Measurements from ENCODE around the gene GNG13. TPM values are rescaled to one million over a fixed set of nuclear protein-coding genes. Genes with fewer than 3 reads are reported as not detected.
A peak's percentile ranks its signal among the peaks of the same experiment; 100 is the strongest.

The GNG13 gene
- total RNA-seq, 2 donors from 2014 or later: not detected

DNA sequence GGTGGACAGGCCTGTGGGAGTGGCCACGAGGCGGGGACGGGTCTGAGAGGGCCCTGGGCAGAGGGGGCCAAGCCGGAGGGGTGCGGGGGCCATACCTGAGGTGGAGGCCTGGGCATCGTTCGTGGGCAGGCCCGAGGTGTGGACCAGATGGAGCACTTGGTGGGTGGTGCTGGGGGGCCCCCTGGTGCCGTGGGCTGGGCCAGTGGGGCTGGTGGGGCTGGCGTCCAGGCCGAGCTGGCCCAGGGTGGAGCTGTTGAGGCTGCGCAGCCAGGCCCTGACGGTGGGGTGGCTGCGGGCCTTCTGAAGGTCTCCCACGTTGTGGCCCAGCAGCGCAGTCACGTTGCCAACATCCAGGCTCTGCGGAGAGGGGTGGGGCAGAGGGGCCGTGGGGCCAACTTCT, 30.6 kb downstream of the GNG13 start:
- DNase-seq: no peak
- ATAC-seq: peak in 1 of 2 donors; percentile 6
- intact Hi-C loops (cut with DNase I): no loop called here

DNA sequence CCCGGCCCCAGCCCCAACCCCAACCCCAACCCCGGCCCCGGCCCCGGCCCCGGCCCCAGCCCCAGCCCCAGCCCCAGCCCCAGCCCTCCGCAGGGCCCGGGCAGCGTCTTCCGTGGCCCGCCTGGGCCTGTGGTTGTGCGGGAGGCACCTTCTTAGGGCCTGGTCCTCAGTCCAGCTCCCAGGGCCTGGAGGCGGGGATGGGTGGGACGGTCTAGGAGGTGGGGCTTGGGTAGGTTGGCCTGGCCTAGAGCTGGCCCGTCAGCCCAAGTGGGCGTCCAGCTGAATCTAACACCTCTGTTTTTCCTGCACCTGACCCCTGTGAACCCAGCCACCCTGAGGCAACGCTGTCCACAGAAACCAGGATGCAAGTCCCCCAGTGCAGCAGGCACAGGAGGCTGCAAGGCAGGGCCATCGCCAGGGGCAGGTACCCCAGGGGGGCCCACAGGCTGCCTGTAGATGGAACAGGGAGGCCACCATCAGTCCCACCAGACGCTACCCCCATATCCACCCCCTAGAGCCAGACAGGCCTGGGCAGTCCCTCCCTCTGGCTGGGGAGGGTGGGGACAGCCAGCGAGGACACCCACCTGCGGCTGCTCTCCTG, 31.2 kb downstream of the GNG13 start:
- ATAC-seq (peak in 1 of 2 donors; percentile 15), DNase-seq (no peak)
- intact Hi-C loops (cut with DNase I): no loop called here

GRCh38 chr16:768428-768827, 32.1 kb downstream of the GNG13 start:
- no peak for DNase-seq
- no peak for ATAC-seq
- intact Hi-C loops (cut with DNase I): no loop called here

GRCh38 chr16:767743-768235, 32.7 kb downstream of the GNG13 start:
- intact Hi-C loops (cut with DNase I): no loop called here
- ATAC-seq (no peak), DNase-seq (no peak)

GRCh38 chr16:766820-767640, 33.5 kb downstream of the GNG13 start:
- DNase-seq (no peak), ATAC-seq (no peak)
- intact Hi-C loops (cut with DNase I): no loop called here

DNA sequence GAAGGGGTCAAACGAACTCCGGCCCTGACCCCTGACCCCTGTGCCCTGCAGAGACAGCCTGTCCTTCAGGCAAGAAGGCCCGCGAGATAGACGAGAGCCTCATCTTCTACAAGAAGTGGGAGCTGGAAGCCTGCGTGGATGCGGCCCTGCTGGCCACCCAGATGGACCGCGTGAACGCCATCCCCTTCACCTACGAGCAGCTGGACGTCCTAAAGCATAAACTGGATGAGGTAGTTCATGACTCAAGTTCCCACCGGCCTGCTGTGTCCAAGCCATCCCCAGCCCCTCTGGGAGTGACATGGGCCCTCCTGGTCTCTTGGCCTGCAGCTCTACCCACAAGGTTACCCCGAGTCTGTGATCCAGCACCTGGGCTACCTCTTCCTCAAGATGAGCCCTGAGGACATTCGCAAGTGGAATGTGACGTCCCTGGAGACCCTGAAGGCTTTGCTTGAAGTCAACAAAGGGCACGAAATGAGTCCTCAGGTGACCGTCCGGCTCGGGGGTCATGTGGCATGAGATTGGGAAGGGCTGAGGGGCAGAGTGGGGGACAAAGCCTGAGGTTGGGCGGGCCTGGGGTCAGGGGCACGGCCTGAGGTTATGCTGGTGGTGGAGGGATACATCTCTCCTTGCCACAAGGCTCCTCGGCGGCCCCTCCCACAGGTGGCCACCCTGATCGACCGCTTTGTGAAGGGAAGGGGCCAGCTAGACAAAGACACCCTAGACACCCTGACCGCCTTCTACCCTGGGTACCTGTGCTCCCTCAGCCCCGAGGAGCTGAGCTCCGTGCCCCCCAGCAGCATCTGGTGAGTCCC, 34.3 kb downstream of the GNG13 start:
- no peak for ATAC-seq
- intact Hi-C loops (cut with DNase I): no loop called here
- DNase-seq: no peak

DNA sequence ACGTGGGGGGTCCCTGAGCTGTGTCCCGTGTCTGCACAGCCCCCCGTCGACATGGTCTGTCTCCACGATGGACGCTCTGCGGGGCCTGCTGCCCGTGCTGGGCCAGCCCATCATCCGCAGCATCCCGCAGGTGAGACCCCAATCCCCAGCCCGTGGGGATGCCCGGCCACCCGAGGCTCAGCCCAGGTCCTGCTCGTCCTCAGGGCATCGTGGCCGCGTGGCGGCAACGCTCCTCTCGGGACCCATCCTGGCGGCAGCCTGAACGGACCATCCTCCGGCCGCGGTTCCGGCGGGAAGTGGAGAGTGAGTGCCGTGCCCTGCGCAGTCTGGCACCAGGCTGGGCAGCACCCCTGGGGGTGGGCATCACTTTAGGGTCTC, 35.1 kb downstream of the GNG13 start:
- intact Hi-C loops (cut with DNase I): no loop called here
- DNase-seq: no peak
- no peak for ATAC-seq

- DNase-seq (no peak), ATAC-seq (no peak)
- intact Hi-C loops (cut with DNase I): no loop called here
Observed at GRCh38 chr16:764848-765487, 35.6 kb downstream of the GNG13 start.

- no peak for DNase-seq
- ATAC-seq: no peak
- intact Hi-C loops (cut with DNase I): no loop called here
Observed at GRCh38 chr16:764184-764750, 36.3 kb downstream of the GNG13 start.

DNA sequence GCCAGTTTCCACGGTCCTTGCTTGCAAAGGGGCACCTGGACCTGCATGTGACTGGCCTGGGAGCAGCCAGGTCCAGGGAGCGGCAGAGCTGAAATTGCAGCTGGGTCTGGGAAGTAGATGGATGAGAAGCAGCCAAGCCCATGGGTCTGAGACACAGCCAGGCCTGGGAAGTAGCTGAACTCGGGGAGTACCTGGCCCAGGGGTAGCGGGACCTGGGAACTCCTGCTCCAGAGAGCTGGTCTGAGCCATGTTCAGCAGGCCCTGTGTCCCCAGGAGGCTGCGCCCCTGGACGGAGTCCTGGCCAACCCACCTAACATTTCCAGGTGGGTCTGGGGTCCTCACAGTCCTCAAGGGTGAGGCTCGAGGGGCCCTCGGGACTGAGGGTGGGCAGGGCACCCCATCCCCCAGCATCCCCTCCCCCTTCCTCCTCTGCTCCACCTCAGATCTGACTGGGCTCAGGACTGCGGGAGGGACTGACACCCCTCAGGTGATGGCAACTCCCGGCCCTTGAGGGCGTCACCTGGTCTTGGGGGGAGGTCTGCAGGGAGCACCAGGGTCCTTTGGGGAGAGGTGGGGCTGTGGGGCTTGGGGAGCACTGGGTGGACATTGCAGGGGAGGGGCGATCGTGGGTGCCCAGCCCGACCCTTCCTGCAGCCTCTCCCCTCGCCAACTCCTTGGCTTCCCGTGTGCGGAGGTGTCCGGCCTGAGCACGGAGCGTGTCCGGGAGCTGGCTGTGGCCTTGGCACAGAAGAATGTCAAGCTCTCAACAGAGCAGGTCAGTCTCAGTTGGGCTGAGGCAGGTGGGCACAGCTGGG, 37.0 kb downstream of the GNG13 start:
- no peak for ATAC-seq
- no peak for DNase-seq
- intact Hi-C loops (cut with DNase I): no loop called here

GRCh38 chr16:762595-763268, 37.8 kb downstream of the GNG13 start:
- ATAC-seq: no peak
- no peak for DNase-seq
- intact Hi-C loops (cut with DNase I): no loop called here

DNA sequence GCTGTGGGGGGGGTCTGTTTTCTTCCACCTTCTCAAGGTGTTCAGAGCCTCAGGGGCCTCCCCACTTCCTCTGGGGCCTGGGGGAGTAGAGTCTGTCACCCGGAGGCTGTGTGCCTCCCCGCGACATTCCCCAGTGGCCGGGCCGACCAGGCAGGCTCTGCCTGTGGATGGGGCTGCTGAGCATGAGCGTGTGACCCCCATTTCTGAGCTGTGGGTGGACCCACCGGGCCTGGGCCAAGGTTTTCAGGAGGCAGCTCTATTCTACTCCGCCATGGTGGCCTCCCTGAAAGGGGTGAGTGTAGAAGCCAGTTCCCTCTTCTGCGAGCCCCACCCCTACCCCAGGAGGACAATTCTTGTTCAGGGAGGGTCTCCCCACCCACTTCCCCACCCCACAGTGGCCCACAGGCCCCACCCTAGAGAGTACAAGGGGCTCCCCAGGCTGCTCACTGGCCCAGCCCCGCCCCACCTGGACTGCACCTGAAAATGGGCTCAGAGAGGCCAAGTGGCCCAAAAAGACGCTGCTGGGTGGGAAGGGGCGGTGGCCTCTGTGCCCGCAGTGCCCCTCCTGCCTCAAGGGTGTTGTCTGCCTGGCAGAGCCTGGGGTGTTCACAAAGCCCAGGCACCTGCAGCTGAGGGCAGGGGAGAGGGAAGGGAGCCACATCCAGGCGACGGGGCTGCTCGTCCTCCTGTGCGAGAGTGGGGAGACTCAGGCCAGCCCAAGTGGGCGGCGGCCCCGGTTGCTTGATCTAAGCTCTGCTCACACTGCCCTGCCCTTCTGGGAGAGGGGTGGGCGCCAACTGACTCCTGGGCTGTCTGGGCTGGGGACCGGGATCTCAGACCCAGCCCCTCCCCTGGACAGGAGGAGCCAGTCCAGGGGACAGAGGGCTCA, 38.7 kb downstream of the GNG13 start:
- ATAC-seq (no peak), DNase-seq (no peak)
- intact Hi-C loops (cut with DNase I): no loop called here

GRCh38 chr16:760545-761343, 39.8 kb downstream of the GNG13 start, which contains the start of gene MSLN:
Gene MSLN, plus strand, starts transcription at chr16:760734. Its CDS starts 1,947 bp downstream, at chr16:762681.
- peak; percentile 46 for DNase-seq
- peak; percentile 49 to 86 for ATAC-seq
- intact Hi-C loops (cut with DNase I): no loop called here

GRCh38 chr16:760065-760464, 40.5 kb downstream of the GNG13 start:
- ATAC-seq: peak; percentile 28 to 64
- no peak for DNase-seq
- intact Hi-C loops (cut with DNase I): no loop called here

DNA sequence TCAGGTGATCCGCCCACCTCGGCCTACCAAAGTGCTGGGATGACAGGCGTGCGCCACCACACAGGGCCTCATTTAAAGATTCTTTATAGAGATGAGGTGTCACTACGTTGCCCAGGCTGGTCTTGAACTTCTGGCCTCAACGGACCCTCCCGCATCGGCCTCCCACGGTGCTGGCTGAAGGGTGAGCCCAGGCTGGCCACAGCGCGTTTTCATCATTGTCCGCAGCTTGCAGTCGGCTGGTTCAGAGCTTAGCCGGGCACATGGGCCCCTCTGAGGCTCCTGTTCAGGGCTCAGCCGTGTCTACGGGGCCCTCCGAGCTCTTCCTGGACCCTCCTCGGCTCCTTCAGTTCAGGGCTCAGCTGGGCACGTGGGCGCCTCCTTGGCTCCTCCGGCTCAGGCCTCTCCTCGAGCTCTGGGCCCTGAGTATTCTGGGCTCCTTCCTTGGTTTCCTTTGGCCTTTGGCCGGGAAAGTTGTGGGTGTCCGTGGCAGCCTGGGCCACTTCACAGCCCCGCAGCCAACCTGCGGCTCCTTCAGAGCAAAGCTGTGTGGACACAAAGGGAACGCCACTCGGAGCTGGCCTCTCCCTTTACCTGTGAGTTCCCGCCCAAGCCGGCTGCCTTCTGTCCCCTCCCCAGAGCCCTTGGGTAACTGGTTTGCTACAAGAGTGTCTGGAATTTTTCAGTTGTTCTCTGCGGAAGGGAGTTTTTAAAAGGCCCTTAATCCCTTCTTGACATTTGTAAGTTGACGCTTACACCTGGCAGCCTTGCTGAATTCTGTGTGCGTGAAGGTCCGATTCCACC, 41.2 kb downstream of the GNG13 start:
- DNase-seq: no peak
- intact Hi-C loops (cut with DNase I): no loop called here
- no peak for ATAC-seq

All from left cardiac atrium (tissue), 4 donors.